ENCODE data around the gene RNF152. TPM values are rescaled to one million over a fixed set of nuclear protein-coding genes. Genes with fewer than 3 reads are reported as not detected.

The RNF152 gene
- total and polyA plus RNA-seq, 3 experiments from 2014 or later: 0.13 to 0.38 TPM; not detected in 1

DNA sequence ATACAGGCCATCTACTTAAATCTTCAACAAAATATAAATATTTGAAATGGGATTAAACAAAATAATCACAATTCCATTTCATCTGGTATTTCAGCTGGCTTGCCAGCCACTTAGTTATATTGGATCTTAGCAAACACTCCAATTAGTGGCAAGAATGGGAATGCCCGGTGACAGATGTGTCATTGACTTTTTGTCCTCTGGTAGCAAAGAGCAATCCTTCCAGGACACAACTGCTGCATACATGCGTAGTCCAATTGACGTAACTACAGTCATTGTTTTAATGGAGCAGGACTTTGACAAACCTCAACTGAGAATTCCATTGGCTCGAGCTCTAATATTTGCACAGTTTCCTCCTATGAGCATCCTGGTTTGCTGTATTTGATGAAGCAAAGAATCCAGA lies 69.9 kb downstream of the RNF152 start:
- H3K27me3 ChIP-seq (ENCODE audit: insufficient read depth, low read length, poor library complexity, severe bottlenecking): no peaks in the 10 kb centered on the region
- Mint-ChIP-seq H3K9me3 (peaks cover 0 to 2% (median 0%) of the 10 kb centered on the region in 5 donors), H3K36me3 (no peaks in the 10 kb centered on the region), H3K27ac (no peak overlapping the region), H3K4me1 (no peaks in the 10 kb centered on the region), H3K27me3 (no peaks in the 10 kb centered on the region), H3K4me3 (no peak overlapping the region)
- ChIA-PET CTCF (no interaction called here), POLR2A (no interaction called here)
- no peaks in the 10 kb centered on the region for H3K9me3 ChIP-seq (ENCODE audit: low read length)
- H3K4me1 ChIP-seq (ENCODE audit: insufficient read depth, low read length): no peaks in the 10 kb centered on the region
- no peak overlapping the region for H3K27ac ChIP-seq (ENCODE audit: low read depth, low read length)
- H3K4me3 ChIP-seq (ENCODE audit: low read length): no peak overlapping the region
- DNase-seq: no peak
- H3K36me3 ChIP-seq (ENCODE audit: insufficient read depth, low read length): no peaks in the 10 kb centered on the region

DNA sequence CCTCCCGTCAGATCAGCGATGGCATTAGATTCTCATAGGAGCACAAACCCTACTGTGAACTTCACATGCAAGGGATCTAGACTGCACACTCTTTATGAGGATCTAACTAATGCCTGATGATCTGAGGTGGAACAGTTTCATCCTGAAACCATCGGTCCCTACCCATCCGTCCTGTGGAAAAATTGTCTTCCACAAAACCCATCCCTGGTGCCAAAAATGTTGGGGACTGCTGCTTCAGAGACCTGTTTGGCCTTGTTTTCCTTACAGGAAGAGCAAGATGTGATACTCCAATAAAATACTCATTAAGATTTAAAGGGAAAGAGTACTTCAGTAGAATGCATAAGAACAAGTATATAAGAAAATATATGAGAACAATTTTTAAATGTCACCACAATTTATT lies 71.1 kb downstream of the RNF152 start:
- H3K4me3 Mint-ChIP-seq: no peak overlapping the region
- ChIA-PET CTCF (no interaction called here), POLR2A (no interaction called here)
- peaks cover 0 to 4% of the 10 kb centered on the region in 2 donors for H3K27me3 Mint-ChIP-seq
- Histone ChIP-seq H3K27ac (ENCODE audit: low read depth, low read length) (no peak overlapping the region), H3K4me3 (ENCODE audit: low read length) (no peak overlapping the region), H3K36me3 (ENCODE audit: insufficient read depth, low read length) (no peaks in the 10 kb centered on the region), H3K4me1 (ENCODE audit: insufficient read depth, low read length) (no peaks in the 10 kb centered on the region), H3K27me3 (ENCODE audit: insufficient read depth, low read length, poor library complexity, severe bottlenecking) (no peaks in the 10 kb centered on the region), H3K9me3 (ENCODE audit: low read length) (no peaks in the 10 kb centered on the region)
- H3K9me3 Mint-ChIP-seq: peaks cover 0 to 2% (median 0%) of the 10 kb centered on the region in 5 donors
- no peaks in the 10 kb centered on the region for H3K4me1 Mint-ChIP-seq
- DNase-seq: no peak
- H3K27ac Mint-ChIP-seq: peak overlapping the region in 1 of 8 donors; percentile 43
- no peaks in the 10 kb centered on the region for H3K36me3 Mint-ChIP-seq

DNA sequence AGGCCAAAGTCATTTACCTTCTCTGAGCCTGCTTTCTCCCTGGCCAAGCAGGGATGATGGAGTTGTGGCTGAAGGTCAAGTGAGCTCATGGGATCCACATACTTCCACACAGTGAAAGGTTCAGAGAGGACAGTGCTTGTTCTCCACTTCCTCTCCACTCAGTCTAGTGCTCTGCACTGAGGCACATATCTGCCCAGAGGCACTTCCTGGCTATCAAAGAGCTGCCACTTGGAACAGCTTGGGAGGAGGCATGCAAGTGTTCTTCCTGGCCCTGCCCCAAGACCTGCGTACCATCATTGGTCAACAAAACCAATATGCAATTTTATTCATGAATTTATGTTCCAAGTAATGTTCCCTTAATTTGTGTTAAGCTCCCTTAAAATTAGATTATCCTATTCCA lies 71.9 kb downstream of the RNF152 start:
- peaks cover 0 to 4% of the 10 kb centered on the region in 2 donors for H3K27me3 Mint-ChIP-seq
- Histone ChIP-seq H3K4me1 (ENCODE audit: insufficient read depth, low read length) (no peaks in the 10 kb centered on the region), H3K36me3 (ENCODE audit: insufficient read depth, low read length) (no peaks in the 10 kb centered on the region), H3K4me3 (ENCODE audit: low read length) (no peak overlapping the region), H3K9me3 (ENCODE audit: low read length) (no peaks in the 10 kb centered on the region), H3K27ac (ENCODE audit: low read depth, low read length) (no peak overlapping the region), H3K27me3 (ENCODE audit: insufficient read depth, low read length, poor library complexity, severe bottlenecking) (no peaks in the 10 kb centered on the region)
- H3K9me3 Mint-ChIP-seq: peaks cover 0 to 2% (median 0%) of the 10 kb centered on the region in 5 donors
- H3K4me3 Mint-ChIP-seq: no peak overlapping the region
- POLR2A ChIA-PET: no interaction called here
- no peak overlapping the region for H3K27ac Mint-ChIP-seq
- DNase-seq: no peak
- H3K4me1 Mint-ChIP-seq: no peaks in the 10 kb centered on the region
- CTCF ChIA-PET: no interaction called here
- no peaks in the 10 kb centered on the region for H3K36me3 Mint-ChIP-seq

DNA sequence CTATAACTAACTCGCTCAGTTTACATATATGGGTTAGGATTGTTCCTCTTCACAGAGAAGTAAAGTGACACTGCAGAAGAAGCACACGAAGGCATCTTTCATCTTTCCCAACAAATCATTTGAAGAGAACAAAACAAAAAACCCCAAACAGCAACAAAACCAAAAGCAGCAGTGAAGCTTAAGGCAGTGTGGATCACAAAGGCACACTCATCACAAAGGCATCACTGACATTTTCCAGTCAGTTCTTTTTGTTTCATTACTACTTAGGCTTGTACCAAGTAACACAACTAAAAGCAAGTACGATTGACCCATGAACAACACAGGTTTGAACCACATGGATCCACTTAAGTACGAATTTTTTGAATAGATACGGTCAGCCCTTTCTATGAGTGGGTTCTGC lies 75.7 kb downstream of the RNF152 start:
- Mint-ChIP-seq H3K36me3 (no peaks in the 10 kb centered on the region), H3K4me3 (no peak overlapping the region), H3K27me3 (peaks cover 0 to 7% of the 10 kb centered on the region in 2 donors), H3K4me1 (no peaks in the 10 kb centered on the region), H3K9me3 (peaks cover 0 to 2% (median 0%) of the 10 kb centered on the region in 5 donors), H3K27ac (no peak overlapping the region)
- Histone ChIP-seq H3K9me3 (ENCODE audit: low read length) (no peaks in the 10 kb centered on the region), H3K27me3 (ENCODE audit: insufficient read depth, low read length, poor library complexity, severe bottlenecking) (no peaks in the 10 kb centered on the region), H3K4me3 (ENCODE audit: low read length) (no peak overlapping the region), H3K4me1 (ENCODE audit: insufficient read depth, low read length) (no peaks in the 10 kb centered on the region), H3K27ac (ENCODE audit: low read depth, low read length) (no peak overlapping the region), H3K36me3 (ENCODE audit: insufficient read depth, low read length) (no peaks in the 10 kb centered on the region)
- CTCF ChIA-PET: no interaction called here
- no peak for DNase-seq
- POLR2A ChIA-PET: no interaction called here

DNA sequence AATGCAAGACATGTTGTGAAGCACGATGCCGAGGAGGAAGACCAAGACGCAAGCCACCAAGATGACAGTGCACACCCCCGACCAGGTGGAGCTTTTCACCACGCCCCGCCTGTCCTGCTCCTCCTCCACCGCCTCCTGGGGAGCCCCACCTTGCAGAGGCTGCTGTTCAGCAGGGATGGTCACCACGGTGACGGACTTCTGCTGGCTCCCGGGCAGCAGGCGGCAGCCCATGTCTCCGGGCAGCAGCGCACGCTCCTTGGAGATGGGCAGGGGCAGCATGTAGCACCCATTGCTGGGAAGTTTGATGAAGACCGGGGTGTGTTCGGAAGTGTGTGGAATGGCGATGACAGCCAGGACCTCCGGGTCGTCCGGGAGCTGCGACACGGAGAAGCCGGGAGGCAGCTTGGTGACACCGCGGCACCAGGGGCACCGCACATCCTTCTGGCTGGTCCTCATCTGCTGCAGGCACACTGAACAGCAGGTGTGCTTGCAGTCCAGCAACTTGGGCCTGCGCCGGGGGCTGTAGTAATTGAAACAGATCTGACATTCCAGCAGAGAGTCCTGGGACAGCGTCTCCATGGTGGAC lies 76.8 kb downstream of the RNF152 start:
- Histone ChIP-seq H3K27me3 (ENCODE audit: insufficient read depth, low read length, poor library complexity, severe bottlenecking) (no peaks in the 10 kb centered on the region), H3K9me3 (ENCODE audit: low read length) (no peaks in the 10 kb centered on the region), H3K36me3 (ENCODE audit: insufficient read depth, low read length) (no peaks in the 10 kb centered on the region), H3K4me3 (ENCODE audit: low read length) (no peak overlapping the region), H3K4me1 (ENCODE audit: insufficient read depth, low read length) (no peaks in the 10 kb centered on the region), H3K27ac (ENCODE audit: low read depth, low read length) (no peak overlapping the region)
- H3K9me3 Mint-ChIP-seq: peaks cover 0 to 2% (median 0%) of the 10 kb centered on the region in 5 donors
- H3K27ac Mint-ChIP-seq: no peak overlapping the region
- POLR2A ChIA-PET: no interaction called here
- CTCF ChIA-PET: no interaction called here
- DNase-seq: no peak
- H3K27me3 Mint-ChIP-seq: peaks cover 0 to 7% of the 10 kb centered on the region in 2 donors
- H3K4me3 Mint-ChIP-seq: no peak overlapping the region
- H3K36me3 Mint-ChIP-seq: no peaks in the 10 kb centered on the region
- H3K4me1 Mint-ChIP-seq: no peaks in the 10 kb centered on the region

DNA sequence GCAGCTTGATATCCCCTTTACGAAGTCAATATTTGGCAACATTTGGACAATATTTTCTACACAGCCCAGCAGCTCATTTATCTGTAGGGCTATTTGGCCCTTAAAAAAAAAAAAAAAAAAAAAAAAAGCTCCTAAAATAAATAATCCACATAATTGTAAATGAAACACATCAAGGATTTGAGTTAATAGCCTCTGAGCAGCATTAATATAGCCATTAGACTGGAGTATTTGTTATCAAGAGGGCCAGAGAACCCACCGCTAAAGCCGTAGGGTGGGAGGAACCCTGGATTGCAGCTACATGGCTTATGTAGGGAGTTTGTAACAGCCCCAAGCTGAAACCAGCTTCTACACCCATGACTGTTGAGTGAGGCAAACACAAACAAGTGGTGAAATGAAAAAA lies 84.5 kb downstream of the RNF152 start:
- CTCF ChIA-PET: interaction anchor here (0.6 kb wide), 1 partner anchor 293 kb away, joined by 3 read pairs; no protein-coding TSS in a partner anchor
- Mint-ChIP-seq H3K27ac (no peak overlapping the region), H3K27me3 (peaks cover 0 to 1% of the 10 kb centered on the region in 2 donors), H3K36me3 (no peaks in the 10 kb centered on the region), H3K4me1 (no peaks in the 10 kb centered on the region), H3K4me3 (no peak overlapping the region), H3K9me3 (peaks cover 0 to 5% (median 0%) of the 10 kb centered on the region in 5 donors)
- no peak for DNase-seq
- POLR2A ChIA-PET: no interaction called here
- H3K4me1 ChIP-seq (ENCODE audit: insufficient read depth, low read length): no peaks in the 10 kb centered on the region
- no peak overlapping the region for H3K4me3 ChIP-seq (ENCODE audit: low read length)
- H3K9me3 ChIP-seq (ENCODE audit: low read length): no peaks in the 10 kb centered on the region
- H3K27me3 ChIP-seq (ENCODE audit: insufficient read depth, low read length, poor library complexity, severe bottlenecking): no peaks in the 10 kb centered on the region
- H3K27ac ChIP-seq (ENCODE audit: low read depth, low read length): no peak overlapping the region
- H3K36me3 ChIP-seq (ENCODE audit: insufficient read depth, low read length): no peaks in the 10 kb centered on the region

DNA sequence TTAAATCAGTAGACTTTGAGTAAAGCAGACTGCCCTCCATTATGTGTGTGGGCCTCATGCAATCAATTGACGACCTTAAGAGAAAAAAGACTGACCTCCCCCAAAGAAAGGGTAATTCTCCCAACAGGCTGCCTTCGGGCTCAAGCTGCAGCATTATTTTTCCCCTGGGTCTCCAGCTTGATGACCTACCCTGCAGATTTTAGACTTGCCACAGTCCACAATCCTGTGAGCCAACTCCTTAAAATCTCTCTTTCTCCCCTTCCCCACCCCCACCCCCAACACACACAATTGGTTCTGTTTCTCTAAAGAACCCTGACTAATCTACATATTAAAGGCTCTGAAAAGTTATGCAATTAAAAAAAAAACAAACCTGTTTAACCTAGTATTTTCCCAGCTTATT lies 89.4 kb downstream of the RNF152 start:
- Histone ChIP-seq H3K27ac (ENCODE audit: low read depth, low read length) (no peak overlapping the region), H3K36me3 (ENCODE audit: insufficient read depth, low read length) (no peaks in the 10 kb centered on the region), H3K4me3 (ENCODE audit: low read length) (no peak overlapping the region), H3K9me3 (ENCODE audit: low read length) (no peaks in the 10 kb centered on the region), H3K4me1 (ENCODE audit: insufficient read depth, low read length) (no peaks in the 10 kb centered on the region), H3K27me3 (ENCODE audit: insufficient read depth, low read length, poor library complexity, severe bottlenecking) (no peaks in the 10 kb centered on the region)
- no peak for DNase-seq
- POLR2A ChIA-PET: no interaction called here
- H3K4me1 Mint-ChIP-seq: no peaks in the 10 kb centered on the region
- no peaks in the 10 kb centered on the region for H3K36me3 Mint-ChIP-seq
- CTCF ChIA-PET: no interaction called here
- H3K4me3 Mint-ChIP-seq: no peak overlapping the region
- peaks cover 6% of the 10 kb centered on the region in 2 donors for H3K27me3 Mint-ChIP-seq
- H3K9me3 Mint-ChIP-seq: peaks cover 0 to 5% (median 0%) of the 10 kb centered on the region in 5 donors
- no peak overlapping the region for H3K27ac Mint-ChIP-seq

DNA sequence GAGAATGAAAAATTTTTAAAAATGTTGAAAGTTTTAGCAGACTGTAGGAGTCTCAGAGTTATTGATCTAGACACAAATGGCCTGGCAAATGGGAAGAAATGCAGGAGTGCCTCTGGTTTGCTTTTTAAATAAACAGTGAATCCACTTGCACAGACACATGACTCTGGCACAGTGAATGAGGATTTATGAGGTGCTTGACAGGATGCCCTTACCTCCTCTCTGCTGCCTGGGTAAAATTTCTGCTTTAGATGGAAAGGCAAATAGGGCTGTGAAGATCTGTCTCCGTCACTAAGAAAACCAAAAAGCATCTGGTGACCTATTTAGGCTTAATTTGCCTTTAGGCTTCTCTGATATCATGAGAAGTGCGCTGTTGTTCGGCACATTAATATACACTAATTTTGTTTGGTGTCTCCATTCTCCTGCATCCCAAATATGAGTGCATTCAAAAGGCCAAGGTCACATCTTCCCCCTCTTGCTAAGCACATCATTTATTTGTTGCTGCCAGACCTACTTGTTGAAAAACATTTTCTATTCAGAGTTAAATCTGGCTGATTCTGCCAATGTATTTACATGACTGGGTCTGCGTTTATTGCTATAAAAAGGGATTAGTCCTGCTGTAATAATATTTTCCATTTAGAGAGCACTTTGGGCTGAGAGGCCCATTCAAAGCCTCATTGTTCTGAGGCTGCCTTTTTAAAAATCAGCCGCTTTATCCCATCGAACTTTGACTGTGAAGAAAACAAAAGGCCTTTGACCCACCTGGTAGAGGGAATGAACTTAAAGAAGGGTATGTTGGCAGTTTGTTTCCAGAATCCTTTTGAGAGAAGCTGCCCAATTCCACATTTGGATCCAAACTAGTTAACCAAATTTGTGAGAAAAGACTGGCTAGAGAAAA lies 94.9 kb downstream of the RNF152 start:
- ChIA-PET POLR2A (no interaction called here), CTCF (no interaction called here)

More for the DNA sequence above, 94.9 kb downstream of the RNF152 start:
- Histone ChIP-seq H3K9me3 (ENCODE audit: low read length) (no peaks in the 10 kb centered on the region), H3K27ac (ENCODE audit: low read depth, low read length) (no peak overlapping the region), H3K4me3 (ENCODE audit: low read length) (no peak overlapping the region), H3K36me3 (ENCODE audit: insufficient read depth, low read length) (no peaks in the 10 kb centered on the region), H3K4me1 (ENCODE audit: insufficient read depth, low read length) (no peaks in the 10 kb centered on the region), H3K27me3 (ENCODE audit: insufficient read depth, low read length, poor library complexity, severe bottlenecking) (no peaks in the 10 kb centered on the region)
- Mint-ChIP-seq H3K9me3 (no peaks in the 10 kb centered on the region), H3K27ac (no peak overlapping the region), H3K36me3 (no peaks in the 10 kb centered on the region), H3K4me3 (no peak overlapping the region), H3K4me1 (no peaks in the 10 kb centered on the region), H3K27me3 (peaks cover 10 to 17% of the 10 kb centered on the region in 2 donors)
- DNase-seq: no peak
